ENCODE measurements around the gene TTC24.

GRCh38 chr1:156584813-156585212 lies 5.3 kb downstream of the TTC24 start:
- TF ChIP-seq CTCF (IDR thresholded peaks at IDR 0.05), result peak in 1 of 3 experiments; percentile 10
- no peak for TF ChIP-seq POLR2A (IDR thresholded peaks at IDR 0.05)
